ENCODE results near the gene CNTN6.

- TF ChIP-seq CTCF (conservative IDR thresholded peaks at IDR 0.05; ENCODE audit: low read length) (no peak), EZH2phosphoT487 (IDR thresholded peaks at IDR 0.05; ENCODE audit: borderline replicate concordance) (no peak)
Observed at GRCh38 chr3:1147819-1148218, 55.0 kb downstream of the CNTN6 start.
